Nephron progenitor cell (in vitro differentiated cells): Measurements from ENCODE around the gene TTC19.

Experiments
- DNase-seq: peaks from one replicate; pipeline ENCODE4 v3.0.0; 2021
- H3K27ac Mint-ChIP-seq: 2 replicates; pipeline ENCODE4 v1.8.0; 2021; ENCODE audit warnings: mild to moderate bottlenecking, moderate library complexity, mixed read lengths
- H3K27me3 Mint-ChIP-seq: 2 replicates; pipeline ENCODE4 v1.8.0; 2021; ENCODE audit warnings: mild to moderate bottlenecking, low read depth, mixed read lengths; ENCODE audit not compliant: poor library complexity
- H3K36me3 Mint-ChIP-seq: 2 replicates; pipeline ENCODE4 v1.8.0; 2021; ENCODE audit warnings: low read depth, mixed read lengths
- H3K4me1 Mint-ChIP-seq: 2 replicates; pipeline ENCODE4 v1.8.0; 2021; ENCODE audit warnings: mixed read lengths
- H3K4me3 Mint-ChIP-seq: 2 replicates; pipeline ENCODE4 v1.8.0; 2021; ENCODE audit warnings: mild to moderate bottlenecking, moderate library complexity, mixed read lengths
- H3K9me3 Mint-ChIP-seq: 2 replicates; pipeline ENCODE4 v1.8.0; 2021; ENCODE audit warnings: mild to moderate bottlenecking, moderate library complexity, mixed read lengths
- CTCF ChIP-seq: fragments of 200-600 bp; sonication (generic); IDR thresholded peaks from 2 replicates; pipeline ENCODE4 v1.5.0; 2021; ENCODE audit warnings: antibody characterized with exemption

The TTC19 gene

DNA sequence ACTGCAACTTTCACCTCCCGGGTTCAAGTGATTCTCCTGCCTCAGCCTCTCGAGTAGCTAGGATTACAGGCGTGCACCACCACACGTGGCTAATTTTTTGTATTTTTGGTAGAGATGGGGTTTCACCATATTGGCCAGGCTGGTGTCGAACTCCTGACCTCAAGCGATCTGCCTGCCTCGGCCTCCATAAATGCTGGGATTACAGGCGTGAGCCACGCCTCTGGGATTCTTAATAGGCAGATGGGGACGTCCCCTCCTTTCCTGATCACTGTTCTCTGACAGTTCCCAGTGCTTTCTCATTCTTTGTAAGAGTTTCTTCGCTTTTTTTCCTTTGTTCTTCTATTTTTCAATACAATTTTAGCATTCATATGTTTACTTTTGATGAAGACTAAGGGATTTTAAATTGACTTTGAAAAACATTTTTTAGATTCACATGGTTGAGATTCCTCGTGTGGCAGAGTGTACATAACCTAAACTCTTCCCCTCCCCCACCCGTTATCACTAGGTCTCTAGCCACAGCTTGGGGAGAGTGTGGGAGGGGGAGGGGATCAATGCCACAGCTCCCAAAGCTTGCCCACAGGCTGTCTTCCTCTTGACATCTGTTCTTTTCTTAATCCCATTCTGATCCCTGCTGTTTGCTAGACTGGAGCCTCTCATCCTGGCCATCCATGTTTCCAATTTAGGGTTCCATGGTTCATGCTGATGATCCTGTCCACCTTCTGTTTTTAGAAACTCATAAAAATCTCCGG is 43.7 kb upstream of the TTC19 start:
- H3K9me3 Mint-ChIP-seq, result no peaks in the 10 kb centered on the region
- peaks cover 14% of the 10 kb centered on the region for H3K27me3 Mint-ChIP-seq
- no peaks in the 10 kb centered on the region for H3K36me3 Mint-ChIP-seq
- TF ChIP-seq CTCF, result no peak
- no peak overlapping the region for H3K27ac Mint-ChIP-seq
- H3K4me1 Mint-ChIP-seq, result peaks cover 11% of the 10 kb centered on the region
- DNase-seq, result no peak
- H3K4me3 Mint-ChIP-seq, result no peak overlapping the region

DNA sequence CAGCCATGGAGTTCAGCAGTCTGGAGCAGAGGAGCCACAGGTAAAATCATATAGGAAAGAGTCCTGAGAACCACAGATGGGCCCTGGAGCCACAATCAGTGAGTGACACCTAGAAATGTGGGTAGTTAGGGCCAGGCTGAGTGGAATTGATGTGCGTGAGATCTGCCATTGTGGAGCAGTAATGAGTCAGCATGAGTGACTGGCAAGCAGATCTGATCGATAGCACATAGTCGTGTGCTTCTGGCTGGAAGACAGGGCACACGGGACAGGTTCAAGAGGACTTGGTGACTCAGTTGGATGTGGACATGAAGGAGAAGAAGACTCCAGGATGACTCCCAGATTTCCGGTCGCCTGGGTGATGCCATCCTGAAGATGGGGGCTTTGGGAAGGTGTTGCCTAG is 42.4 kb upstream of the TTC19 start:
- Mint-ChIP-seq H3K4me1 (peaks cover 11% of the 10 kb centered on the region), H3K27ac (peak overlapping the region; percentile 60), H3K27me3 (peaks cover 14% of the 10 kb centered on the region), H3K36me3 (no peaks in the 10 kb centered on the region), H3K9me3 (no peaks in the 10 kb centered on the region), H3K4me3 (no peak overlapping the region)
- DNase-seq, result no peak
- no peak for TF ChIP-seq CTCF

- H3K27ac Mint-ChIP-seq, result no peak overlapping the region
- no peak overlapping the region for H3K4me3 Mint-ChIP-seq
- H3K27me3 Mint-ChIP-seq, result peaks cover 14% of the 10 kb centered on the region
- peaks cover 11% of the 10 kb centered on the region for H3K4me1 Mint-ChIP-seq
- TF ChIP-seq CTCF, result no peak
- no peaks in the 10 kb centered on the region for H3K9me3 Mint-ChIP-seq
- no peaks in the 10 kb centered on the region for H3K36me3 Mint-ChIP-seq
- no peak for DNase-seq
Observed at GRCh38 chr17:15957608-15958307, 41.9 kb upstream of the TTC19 start.

DNA sequence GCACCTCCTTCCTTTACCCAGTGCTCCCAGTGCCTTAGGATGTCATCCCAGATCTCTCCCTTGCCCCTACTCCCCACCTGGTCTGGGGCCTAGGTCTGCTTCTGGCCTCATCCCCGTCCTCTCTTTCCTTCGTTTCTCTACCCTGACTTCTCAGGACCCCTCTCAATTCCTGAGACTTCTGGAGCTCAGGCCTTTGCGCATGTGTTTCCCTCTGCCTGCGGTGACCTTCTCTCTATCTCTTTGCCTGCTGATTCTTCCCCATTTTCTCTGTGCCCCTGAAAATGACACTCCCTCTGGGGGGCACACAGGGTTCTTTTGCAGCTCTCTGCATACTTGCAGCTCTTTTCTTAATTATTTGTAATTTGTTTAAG is 41.2 kb upstream of the TTC19 start:
- H3K4me1 Mint-ChIP-seq, result peaks cover 11% of the 10 kb centered on the region
- no peak overlapping the region for H3K27ac Mint-ChIP-seq
- no peak for TF ChIP-seq CTCF
- H3K27me3 Mint-ChIP-seq, result peaks cover 14% of the 10 kb centered on the region
- H3K36me3 Mint-ChIP-seq, result no peaks in the 10 kb centered on the region
- H3K4me3 Mint-ChIP-seq, result no peak overlapping the region
- no peak for DNase-seq
- no peaks in the 10 kb centered on the region for H3K9me3 Mint-ChIP-seq

DNA sequence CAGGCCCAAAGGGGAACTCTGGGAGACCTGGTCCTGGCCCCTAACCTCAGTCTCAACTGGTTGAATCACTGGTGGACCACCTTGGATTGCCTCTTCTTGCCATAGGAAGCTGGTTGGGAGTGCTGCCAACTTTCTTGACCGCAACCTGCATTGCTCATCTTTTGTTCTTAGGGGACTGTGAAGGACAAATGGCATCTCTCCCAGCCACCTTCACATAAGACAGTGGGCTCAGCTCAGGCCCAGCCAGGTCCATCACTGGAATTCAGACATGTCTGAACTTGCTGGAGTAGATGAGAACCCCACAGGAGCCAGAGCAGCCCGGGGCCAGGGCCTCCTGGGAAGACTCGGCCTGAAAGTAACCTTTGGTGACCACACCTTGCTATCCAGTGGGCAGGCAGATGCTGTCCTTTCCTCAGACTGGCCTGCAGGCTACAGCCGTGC is 35.9 kb upstream of the TTC19 start:
- Mint-ChIP-seq H3K9me3 (no peaks in the 10 kb centered on the region), H3K4me3 (no peak overlapping the region), H3K27me3 (peaks cover 6% of the 10 kb centered on the region), H3K36me3 (no peaks in the 10 kb centered on the region), H3K4me1 (peaks cover 29% of the 10 kb centered on the region), H3K27ac (no peak overlapping the region)
- no peak for TF ChIP-seq CTCF
- no peak for DNase-seq
